MG63 (cell line): ENCODE measurements around the gene ARHGAP1. TPM values are rescaled to one million over a fixed set of nuclear protein-coding genes. Genes with fewer than 3 reads are reported as not detected.
A peak's percentile ranks its signal among the peaks of the same experiment; 100 is the strongest.

Source experiments
- DNase-seq: peaks from one replicate; pipeline ENCODE4 v3.0.0-alpha.2; 2020
- H3K27me3 ChIP-seq: fragments of 250-450 bp; sonication (Bioruptor Pico); 2 replicates; pipeline ENCODE4 v1.5.1; 2020; ENCODE audit warnings: mild to moderate bottlenecking, moderate library complexity
- H3K36me3 ChIP-seq: fragments of 250-450 bp; sonication (Bioruptor Pico); 2 replicates; pipeline ENCODE4 v1.5.1; 2020; ENCODE audit warnings: mild to moderate bottlenecking, moderate library complexity
- H3K4me3 ChIP-seq: fragments of 250-450 bp; sonication (Bioruptor Pico); 2 replicates; pipeline ENCODE4 v1.5.1; 2020; ENCODE audit warnings: mild to moderate bottlenecking, moderate library complexity
- H3K9me3 ChIP-seq: fragments of 250-450 bp; sonication (Bioruptor Pico); 2 replicates; pipeline ENCODE4 v1.5.1; 2020; ENCODE audit warnings: mild to moderate bottlenecking, moderate library complexity
- total RNA-seq: library from RNA; depleted of rRNA; stranded (reverse); fragments of >200 nt; shearing (Covaris generic); gene quantifications from 2 replicates; pipeline ENCODE4 v1.2.3, GENCODE V29; 2014; ENCODE audit warnings: low replicate concordance

The ARHGAP1 gene
- total RNA-seq, 1 experiment from 2014 or later: 6.3 TPM

DNA sequence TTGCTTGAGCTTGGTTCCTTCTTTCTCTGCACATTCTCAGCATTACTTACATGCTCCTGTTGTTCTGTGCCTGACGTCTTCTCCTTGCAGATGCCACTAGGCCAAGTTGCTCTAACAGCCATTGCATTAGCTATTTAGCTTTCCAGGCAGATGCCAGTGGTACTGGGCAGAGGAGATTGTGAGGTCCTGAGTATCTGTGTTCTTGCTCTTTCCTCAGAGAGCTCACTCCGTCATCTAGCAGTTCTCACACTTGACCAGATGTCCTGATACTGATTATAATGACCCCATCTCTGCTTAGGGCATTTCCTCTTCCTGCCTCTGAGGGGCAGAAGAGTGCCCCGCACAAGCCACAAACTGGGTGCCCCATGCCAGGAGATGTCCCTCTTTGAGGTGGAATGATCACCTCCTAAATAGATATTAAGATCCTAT lies 30.7 kb downstream of the ARHGAP1 start:
- Histone ChIP-seq H3K9me3 (no peaks in the 10 kb centered on the region), H3K27me3 (no peaks in the 10 kb centered on the region), H3K4me3 (no peak overlapping the region), H3K36me3 (peaks cover 40% of the 10 kb centered on the region)
- DNase-seq: no peak

DNA sequence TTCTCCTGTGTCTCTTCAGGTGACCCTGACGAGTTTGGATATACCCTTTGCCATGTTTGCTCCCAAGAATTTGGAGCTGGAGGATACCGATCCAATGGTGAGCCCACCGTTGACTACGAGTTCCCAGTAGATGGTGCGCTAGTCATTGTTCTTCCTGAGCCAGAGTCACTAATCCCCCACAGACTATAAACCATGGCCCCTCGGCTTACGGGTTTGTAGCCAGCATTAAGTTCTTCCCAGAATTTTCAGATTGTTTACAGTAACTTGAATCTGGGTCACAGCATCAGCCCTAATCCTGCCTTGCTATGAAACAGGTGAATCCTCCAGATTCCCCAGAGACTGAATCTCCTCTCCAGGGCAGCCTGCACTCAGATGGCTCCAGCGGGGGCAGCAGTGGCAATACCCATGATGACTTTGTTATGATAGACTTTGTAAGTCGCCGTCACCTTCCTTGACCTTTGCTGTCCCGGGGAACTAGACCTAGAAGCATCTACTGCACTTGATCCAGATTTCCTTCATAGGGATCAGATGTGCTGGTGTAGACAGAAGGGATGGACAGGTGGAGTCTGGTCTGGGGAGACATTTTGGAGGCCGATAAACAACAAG lies 31.8 kb downstream of the ARHGAP1 start:
- DNase-seq: no peak
- peaks cover 40% of the 10 kb centered on the region for H3K36me3 ChIP-seq
- H3K9me3 ChIP-seq: no peaks in the 10 kb centered on the region
- H3K27me3 ChIP-seq: no peaks in the 10 kb centered on the region
- no peak overlapping the region for H3K4me3 ChIP-seq

DNA sequence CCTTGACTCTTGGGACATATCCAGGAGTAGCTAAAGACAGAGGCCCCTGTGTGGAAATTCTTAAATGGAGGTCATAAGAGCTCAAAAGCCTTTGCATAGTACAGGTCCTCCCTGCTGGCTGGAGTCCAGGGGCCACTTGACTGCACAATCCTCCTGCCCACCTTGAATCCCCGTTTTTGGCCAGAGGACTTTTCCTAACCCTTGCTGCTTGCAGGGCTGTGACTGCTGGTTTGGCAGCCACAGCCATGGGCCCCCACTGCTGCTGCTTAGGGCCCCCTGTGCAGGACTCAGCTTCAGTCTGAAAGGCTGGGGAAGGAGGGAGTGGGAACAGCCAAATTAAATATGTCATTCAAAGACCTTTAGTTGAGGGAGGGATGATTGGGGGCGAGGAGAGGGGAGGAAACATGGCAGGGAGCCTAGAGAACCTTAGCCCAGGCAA lies 33.4 kb downstream of the ARHGAP1 start:
- Histone ChIP-seq H3K9me3 (no peaks in the 10 kb centered on the region), H3K27me3 (no peaks in the 10 kb centered on the region), H3K36me3 (peaks cover 41% of the 10 kb centered on the region), H3K4me3 (no peak overlapping the region)
- no peak for DNase-seq

DNA sequence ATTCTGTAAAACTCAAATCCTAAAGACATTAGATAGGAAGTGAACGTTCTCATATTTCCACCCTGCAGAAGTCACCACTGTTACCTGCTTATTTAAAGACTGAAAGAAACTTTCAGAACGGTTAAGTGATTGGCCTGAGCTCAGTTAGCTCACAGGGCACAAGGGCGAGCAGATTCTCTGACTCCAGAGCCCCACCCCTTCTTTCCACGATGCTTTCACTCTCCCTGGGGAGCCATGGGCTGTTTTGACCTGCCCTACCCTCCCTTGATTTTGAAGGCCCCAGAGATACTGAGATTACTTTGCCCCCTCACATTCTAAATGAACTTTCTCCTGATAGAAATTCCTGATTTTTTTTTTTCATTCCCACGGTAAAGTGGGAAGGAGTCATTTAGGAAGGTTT lies 33.9 kb downstream of the ARHGAP1 start:
- Histone ChIP-seq H3K27me3 (no peaks in the 10 kb centered on the region), H3K36me3 (peaks cover 45% of the 10 kb centered on the region), H3K4me3 (no peak overlapping the region), H3K9me3 (no peaks in the 10 kb centered on the region)
- no peak for DNase-seq

DNA sequence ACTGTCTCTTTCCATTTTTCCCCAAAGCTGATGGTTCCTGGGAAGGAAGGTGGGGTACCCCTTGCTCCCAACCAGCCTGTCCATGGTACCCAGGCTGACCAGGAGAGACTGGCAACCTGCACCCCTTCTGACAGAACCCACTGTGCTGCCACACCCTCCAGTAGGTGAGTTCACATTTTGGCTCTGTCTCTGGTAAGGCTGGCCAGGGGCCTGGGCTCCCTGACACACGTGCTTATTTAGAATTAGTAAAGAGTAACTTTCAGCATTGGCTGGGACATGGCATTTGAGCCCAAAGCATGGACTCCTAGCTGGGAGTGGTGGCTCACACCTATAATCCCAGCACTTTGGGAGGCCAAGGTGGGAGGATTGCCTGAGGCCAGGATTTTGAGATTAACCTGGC lies 35.1 kb downstream of the ARHGAP1 start:
- no peak for DNase-seq
- Histone ChIP-seq H3K36me3 (peaks cover 42% of the 10 kb centered on the region), H3K27me3 (no peaks in the 10 kb centered on the region), H3K9me3 (no peaks in the 10 kb centered on the region), H3K4me3 (no peak overlapping the region)

DNA sequence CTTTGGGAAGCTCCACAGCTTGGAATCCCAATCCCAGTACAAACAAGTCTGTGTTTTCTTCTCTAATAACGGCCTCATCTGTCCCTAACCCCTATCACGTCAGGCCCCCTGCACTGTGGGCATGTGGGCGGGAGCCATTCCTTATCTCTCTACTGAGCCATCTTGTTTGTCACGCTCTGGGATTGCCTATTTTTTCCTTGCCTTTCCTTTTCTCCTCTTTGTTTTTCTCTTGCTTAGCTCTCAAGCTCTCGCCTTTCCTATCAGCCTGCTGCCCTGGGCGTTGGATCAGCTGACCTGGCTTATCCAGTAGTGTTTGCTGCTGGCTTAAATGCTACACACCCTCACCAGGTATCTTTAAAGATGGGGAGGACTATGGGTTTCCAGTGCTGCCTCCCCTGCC lies 35.8 kb downstream of the ARHGAP1 start:
- DNase-seq: no peak
- H3K9me3 ChIP-seq: no peaks in the 10 kb centered on the region
- H3K36me3 ChIP-seq: peaks cover 40% of the 10 kb centered on the region
- no peaks in the 10 kb centered on the region for H3K27me3 ChIP-seq
- H3K4me3 ChIP-seq: no peak overlapping the region

DNA sequence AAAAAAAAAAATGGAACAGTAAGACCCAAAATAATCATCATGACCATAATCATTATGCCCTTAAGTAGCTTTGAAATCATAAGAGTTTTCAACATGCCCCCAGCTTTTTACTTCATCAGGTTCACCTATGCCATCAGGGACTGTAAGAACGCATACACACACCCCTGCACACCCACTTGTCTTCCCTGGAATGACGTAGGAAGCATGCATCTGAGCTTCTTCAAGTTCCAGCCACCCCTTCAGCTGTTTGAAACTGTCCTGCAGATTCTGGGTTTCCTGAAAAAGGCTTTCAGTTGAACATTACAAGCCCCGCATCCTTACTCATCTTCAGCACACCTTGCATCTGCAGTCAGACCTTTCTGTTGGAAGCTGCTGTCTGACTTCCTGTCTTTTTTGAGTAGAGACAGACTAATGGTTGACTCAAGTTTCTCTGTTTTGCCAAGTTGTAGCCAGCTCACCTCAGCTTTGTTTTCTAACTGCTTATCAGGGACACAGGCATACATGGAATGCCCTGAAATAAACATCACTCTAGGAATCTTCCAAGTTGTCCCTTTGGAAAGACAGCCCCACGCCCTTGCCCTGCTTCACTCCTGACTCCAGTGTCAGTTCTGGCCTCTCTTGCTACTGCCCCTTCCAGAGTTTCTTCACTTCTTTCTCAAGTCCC lies 37.0 kb downstream of the ARHGAP1 start:
- no peak for DNase-seq
- H3K27me3 ChIP-seq: no peaks in the 10 kb centered on the region
- peaks cover 40% of the 10 kb centered on the region for H3K36me3 ChIP-seq
- H3K9me3 ChIP-seq: no peaks in the 10 kb centered on the region
- no peak overlapping the region for H3K4me3 ChIP-seq

DNA sequence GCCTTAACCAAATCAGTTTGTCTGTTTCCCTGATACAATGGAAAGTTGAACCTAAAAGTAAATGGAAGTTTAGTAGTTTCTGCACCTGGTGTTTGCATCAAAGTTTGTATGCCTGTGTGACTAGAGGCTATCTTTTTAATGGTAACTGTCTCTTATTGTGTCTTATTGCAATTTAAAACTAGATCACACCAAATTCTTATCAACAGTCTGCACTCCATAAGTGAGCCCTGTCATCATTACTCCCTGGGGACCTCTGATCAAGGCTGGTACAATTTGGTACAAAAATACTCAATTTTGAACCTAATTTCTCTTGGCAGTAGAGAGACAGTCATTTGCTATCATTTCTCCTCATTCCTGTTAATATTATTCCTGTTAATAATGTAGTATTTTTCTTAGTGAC lies 38.1 kb downstream of the ARHGAP1 start:
- no peak overlapping the region for H3K4me3 ChIP-seq
- no peaks in the 10 kb centered on the region for H3K27me3 ChIP-seq
- peaks cover 39% of the 10 kb centered on the region for H3K36me3 ChIP-seq
- DNase-seq: no peak
- H3K9me3 ChIP-seq: no peaks in the 10 kb centered on the region

DNA sequence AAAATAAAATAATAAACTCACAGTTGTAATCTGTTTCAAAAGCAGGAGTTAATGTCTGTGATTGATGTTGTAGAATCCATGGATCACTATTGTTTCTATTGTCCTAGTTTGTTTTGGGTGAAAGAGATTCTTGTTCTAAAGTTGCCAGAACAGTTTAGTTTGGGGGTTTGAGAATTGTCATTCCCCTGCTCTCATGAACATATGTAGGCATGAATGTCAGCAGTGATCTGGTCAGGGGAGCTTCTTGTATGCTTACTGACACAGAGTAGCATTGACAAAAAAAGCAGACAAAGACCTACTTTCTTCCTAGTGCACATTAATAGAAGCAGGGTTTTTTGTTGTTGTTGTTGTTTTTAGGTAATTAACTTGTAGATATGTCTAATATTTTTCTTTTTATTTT lies 38.6 kb downstream of the ARHGAP1 start:
- Histone ChIP-seq H3K4me3 (no peak overlapping the region), H3K9me3 (no peaks in the 10 kb centered on the region), H3K36me3 (peaks cover 40% of the 10 kb centered on the region), H3K27me3 (no peaks in the 10 kb centered on the region)
- DNase-seq: no peak

DNA sequence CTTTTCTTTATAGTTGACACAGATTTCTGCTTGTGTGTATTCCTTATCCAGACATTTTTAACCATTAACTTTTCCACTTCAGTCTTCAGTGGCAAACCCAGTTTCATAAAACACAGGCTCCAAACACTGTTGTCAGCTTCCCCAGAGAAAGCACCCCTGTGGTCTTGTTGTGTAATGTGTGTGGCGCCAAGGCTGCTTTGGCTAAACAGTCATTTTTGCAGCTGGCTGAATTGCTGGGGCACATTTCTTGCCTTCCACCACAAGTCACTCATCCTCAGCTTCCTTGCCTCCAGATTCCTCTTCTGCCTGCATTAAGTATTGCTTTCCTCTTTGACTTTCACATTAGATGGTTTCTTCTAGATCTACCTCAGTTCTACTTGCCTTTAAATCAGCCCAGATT lies 40.5 kb downstream of the ARHGAP1 start:
- Histone ChIP-seq H3K27me3 (no peaks in the 10 kb centered on the region), H3K9me3 (no peaks in the 10 kb centered on the region), H3K36me3 (peaks cover 37% of the 10 kb centered on the region), H3K4me3 (no peak overlapping the region)
- no peak for DNase-seq

DNA sequence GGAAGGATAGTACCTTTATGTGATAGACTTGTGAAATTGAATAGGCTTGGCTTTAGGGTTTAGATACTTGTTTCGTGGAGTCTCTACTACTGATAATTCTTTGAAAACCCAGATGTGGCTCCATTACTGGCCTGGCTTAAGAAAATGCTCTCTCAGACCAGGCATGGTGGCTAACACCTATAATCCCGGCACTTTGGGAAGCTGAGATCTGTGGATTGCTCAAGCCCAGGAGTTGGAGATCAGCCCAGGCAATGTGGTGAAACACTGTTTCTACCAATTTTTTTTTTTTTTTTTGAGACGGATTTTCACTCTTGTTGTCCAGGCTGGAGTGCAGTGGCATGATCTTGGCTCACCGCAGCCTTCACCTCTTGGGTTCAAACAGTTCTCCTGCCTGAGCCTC lies 42.2 kb downstream of the ARHGAP1 start:
- Histone ChIP-seq H3K36me3 (peaks cover 35% of the 10 kb centered on the region), H3K27me3 (no peaks in the 10 kb centered on the region), H3K9me3 (no peaks in the 10 kb centered on the region), H3K4me3 (no peak overlapping the region)
- DNase-seq: peak; percentile 23

DNA sequence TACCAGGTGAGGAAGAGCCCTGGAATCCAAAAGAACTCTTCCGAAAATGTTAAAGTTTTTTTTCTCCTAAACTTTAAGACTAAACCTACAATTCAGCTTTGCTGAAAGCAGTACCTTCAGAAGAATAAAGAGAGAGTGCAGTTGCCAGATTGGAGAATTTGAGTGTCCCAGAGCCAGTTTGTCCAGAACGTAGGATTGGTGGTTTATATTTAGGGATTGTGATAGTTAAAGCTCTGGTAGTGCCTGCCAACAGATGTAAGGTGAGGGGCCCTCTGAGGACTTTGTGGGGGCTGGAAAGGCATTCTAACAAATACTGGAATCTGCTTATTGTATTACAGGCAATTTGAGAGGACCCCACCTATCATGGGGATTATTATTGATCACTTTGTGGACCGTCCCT lies 43.2 kb downstream of the ARHGAP1 start:
- peaks cover 36% of the 10 kb centered on the region for H3K36me3 ChIP-seq
- H3K4me3 ChIP-seq: no peak overlapping the region
- no peaks in the 10 kb centered on the region for H3K9me3 ChIP-seq
- H3K27me3 ChIP-seq: no peaks in the 10 kb centered on the region
- no peak for DNase-seq

DNA sequence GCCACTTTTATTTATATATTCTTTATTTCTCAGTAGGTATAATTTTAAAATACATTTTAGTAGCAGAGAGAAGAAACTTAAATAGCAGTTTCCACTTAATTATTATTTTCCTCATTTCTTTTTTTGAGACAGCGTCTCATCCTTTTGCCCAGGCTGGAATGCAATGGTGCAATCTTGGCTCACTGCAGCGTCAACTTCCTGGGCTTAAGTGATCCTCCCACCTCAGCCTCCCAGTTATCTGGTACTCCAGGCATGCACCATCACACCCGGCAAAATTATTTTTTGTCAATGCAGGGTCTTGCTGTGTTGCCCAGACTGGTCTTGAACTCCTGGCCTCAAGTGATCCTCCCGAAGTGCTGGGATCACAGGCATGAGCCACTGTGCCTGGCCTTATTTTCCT lies 44.8 kb downstream of the ARHGAP1 start:
- Histone ChIP-seq H3K27me3 (no peaks in the 10 kb centered on the region), H3K36me3 (peaks cover 41% of the 10 kb centered on the region), H3K9me3 (no peaks in the 10 kb centered on the region), H3K4me3 (no peak overlapping the region)
- DNase-seq: no peak

DNA sequence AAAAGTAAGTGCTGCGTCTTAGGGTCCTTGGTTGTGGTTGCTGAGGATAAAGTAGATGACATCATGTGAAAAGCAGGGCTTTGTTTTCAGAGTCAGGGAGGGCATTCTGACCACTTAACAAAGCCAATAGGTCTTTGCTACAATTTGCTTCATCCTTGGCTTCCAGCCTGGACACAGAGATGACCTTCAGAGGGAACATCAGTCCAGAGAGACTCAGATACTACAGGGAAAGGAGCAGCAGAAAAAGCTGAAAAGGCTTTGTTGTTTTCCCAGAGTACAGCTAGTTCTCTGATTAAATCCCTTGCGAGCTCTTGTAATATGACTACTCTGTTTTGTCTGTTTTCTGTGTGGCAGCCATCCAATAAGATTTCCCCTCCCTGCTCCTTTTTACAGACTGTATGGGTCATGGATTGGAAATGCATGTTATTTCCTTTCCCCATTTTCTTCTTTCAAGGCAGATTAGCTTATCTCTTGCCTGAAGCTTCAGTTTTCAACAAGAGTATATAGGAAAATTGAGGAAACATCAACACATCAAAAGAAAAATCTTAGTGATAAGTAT lies 51.2 kb downstream of the ARHGAP1 start:
- Histone ChIP-seq H3K9me3 (no peaks in the 10 kb centered on the region), H3K4me3 (no peak overlapping the region), H3K36me3 (peaks cover 39% of the 10 kb centered on the region), H3K27me3 (no peaks in the 10 kb centered on the region)
- DNase-seq: peak; percentile 38

DNA sequence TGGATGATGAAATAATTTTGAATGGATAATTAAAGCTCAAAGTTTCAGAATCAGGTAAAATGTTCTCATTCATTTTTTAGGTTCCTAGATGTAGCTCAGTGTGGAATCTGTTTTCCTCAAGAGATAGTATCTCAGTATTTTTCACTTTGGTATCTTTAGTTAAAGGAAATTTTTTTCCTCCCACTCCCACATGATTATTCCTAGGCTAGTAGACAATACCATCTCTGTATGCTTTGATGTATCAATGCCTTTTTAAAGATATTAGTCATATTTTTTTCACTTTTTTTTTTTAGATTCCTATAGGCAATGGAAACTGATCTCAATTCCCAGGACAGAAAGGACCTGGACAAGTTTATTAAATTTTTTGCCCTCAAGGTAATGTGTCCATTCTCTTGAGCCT lies 56.4 kb downstream of the ARHGAP1 start:
- H3K36me3 ChIP-seq: peaks cover 26% of the 10 kb centered on the region
- H3K27me3 ChIP-seq: no peaks in the 10 kb centered on the region
- DNase-seq: no peak
- H3K4me3 ChIP-seq: no peak overlapping the region
- no peaks in the 10 kb centered on the region for H3K9me3 ChIP-seq

DNA sequence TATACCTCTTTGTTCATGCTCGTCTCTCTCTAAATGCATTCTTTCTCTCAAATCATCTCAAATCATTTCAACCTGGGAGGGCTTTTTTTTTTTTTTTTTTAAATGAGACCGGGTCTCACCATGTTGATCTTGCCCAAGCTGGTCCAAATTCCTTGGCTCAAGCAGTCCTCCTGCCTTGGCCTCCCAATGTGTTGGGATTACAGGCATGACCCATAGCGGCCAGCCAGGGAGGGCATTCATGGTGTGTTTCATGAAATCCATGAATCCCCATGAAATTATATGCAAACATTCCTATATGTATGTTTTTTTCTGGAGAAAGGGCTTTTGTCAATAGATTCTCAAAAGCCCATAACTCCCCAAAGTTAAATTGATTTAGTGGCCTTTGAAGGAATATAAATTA lies 56.9 kb downstream of the ARHGAP1 start:
- H3K36me3 ChIP-seq: peaks cover 26% of the 10 kb centered on the region
- no peak overlapping the region for H3K4me3 ChIP-seq
- no peak for DNase-seq
- no peaks in the 10 kb centered on the region for H3K27me3 ChIP-seq
- H3K9me3 ChIP-seq: no peaks in the 10 kb centered on the region

DNA sequence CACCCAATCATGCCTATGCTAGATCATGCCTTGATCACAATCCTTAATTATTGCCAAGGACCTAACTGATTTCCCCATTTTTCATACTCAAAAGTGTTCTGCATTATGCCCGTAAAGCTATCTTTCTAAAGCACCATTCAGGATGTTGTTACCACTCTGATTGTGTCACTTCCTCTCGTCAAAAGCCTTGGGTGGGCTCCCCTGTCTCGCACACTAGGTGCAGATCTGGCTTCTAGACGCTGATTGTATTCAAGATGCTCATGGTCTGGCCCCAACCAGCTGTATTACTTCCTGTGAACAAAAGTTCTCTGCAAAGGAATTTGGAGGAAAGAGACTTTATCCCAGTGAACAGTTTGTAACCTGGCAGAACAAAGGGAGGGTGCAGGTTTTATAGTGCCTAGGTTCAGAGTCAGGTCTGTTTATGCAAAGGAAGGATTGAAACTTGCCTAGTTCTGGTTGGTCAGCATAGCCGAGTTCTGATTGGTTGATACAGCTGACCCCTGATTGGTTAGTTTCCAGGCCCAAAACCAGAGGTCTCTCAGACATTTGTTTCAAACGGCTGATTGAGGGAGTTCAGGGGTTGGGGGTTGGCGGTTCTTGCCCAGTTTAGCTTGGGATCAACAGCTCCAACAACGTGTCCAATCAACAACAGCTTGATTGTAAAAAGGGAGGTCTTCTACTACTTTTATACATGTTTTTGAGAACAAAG lies 57.6 kb downstream of the ARHGAP1 start:
- H3K36me3 ChIP-seq: peaks cover 25% of the 10 kb centered on the region
- DNase-seq: no peak
- H3K27me3 ChIP-seq: no peaks in the 10 kb centered on the region
- H3K4me3 ChIP-seq: no peak overlapping the region
- H3K9me3 ChIP-seq: no peaks in the 10 kb centered on the region
